Ovary (tissue), 9 donors: ENCODE results near the gene TAB2. TPM values are rescaled to one million over a fixed set of nuclear protein-coding genes. Genes with fewer than 3 reads are reported as not detected.

Source experiments
- DNase-seq, 5 donors: peaks; one replicate each; pipeline ENCODE4 v3.0.0-alpha.2; 2019 to 2020
- H3K27ac ChIP-seq, 2 donors: fragments of 200-600 bp; one replicate each; pipeline versions ENCODE4 v1.5.1 to v1.8.0; 2019 to 2022
- H3K27me3 ChIP-seq: fragments of 200-600 bp; one replicate; pipeline ENCODE4 v1.8.0; 2022
- H3K36me3 ChIP-seq: fragments of 200-600 bp; sonication (generic); one replicate; pipeline ENCODE4 v1.5.1; 2019
- H3K4me1 ChIP-seq: one replicate; pipeline ENCODE4 v1.8.1; 2013; ENCODE audit warnings: mild to moderate bottlenecking, moderate library complexity; ENCODE audit not compliant: insufficient read depth
- H3K4me3 ChIP-seq: fragments of 200-600 bp; sonication (generic); one replicate; pipeline ENCODE4 v1.5.1; 2017
- H3K9me3 ChIP-seq, 2 donors: fragments of 200-600 bp in 1 of 2; sonication (generic) in 1 of 2; one replicate each; pipeline versions ENCODE4 v1.5.1 to v1.8.1; 2013 to 2019; ENCODE audit warnings: mild to moderate bottlenecking in 1 of 2, moderate library complexity in 1 of 2
- EP300 ChIP-seq: sonication (generic); formaldehyde crosslinking; IDR thresholded peaks from one replicate; pipeline ENCODE4 v1.6.1; 2017; ENCODE audit warnings: antibody characterized with exemption
- POLR2A ChIP-seq: fragments of 450-650 bp; IDR thresholded peaks from one replicate; pipeline ENCODE4 v1.6.1; 2017; ENCODE audit warnings: antibody characterized with exemption, mild to moderate bottlenecking, moderate library complexity
- WGBS, 3 donors: extraction: QIAGEN DNeasy Blood & Tissue Kit in 1 of 3; methylation state at CpG; one replicate each; pipeline versions ENCODE4 v1.1.5 to v1.1.7; 2013 to 2017; 5-methylcytosine and 5-hydroxymethylcytosine counted together
- intact Hi-C, 4 donors: fragments of 100-400 bp; cut with DNase I; formaldehyde crosslinking; loops; one replicate each; pipeline versions ENCODE4 v1.11.0 to v1.15.1; 2022 to 2023
- polyA plus RNA-seq, 2 donors: library from polyadenylated mRNA; stranded (reverse); fragments of 200-250 nt in 1 of 2; fragments of 350-450 nt in 1 of 2; fragmentation: Illumina TruSeq in 1 of 2; extraction: RNeasy Lipid Tissue Mini Kit (QIAGEN cat#74804) in 1 of 2; gene quantifications; one replicate each; pipeline ENCODE4 v1.2.3, GENCODE V29; 2013 to 2014
- total RNA-seq, 7 donors: library from RNA; depleted of rRNA in 2 of 7; stranded (reverse); fragments of >200 nt in 2 of 7; fragmentation: NEBNext Ultra II Directional in 3 of 7; extraction: Animal tissue kit (Norgen Biotek cat#: 25700) in 3 of 7; gene quantifications; one replicate each; pipeline versions ENCODE4 v1.1.0 to v1.2.4, GENCODE V29; 2016 to 2023
- TF ChIP-seq, protein P1 (sequence below), 3 donors: fragments of 450-650 bp in 2 of 3; fragments of 200-600 bp in 1 of 3; IDR thresholded peaks; one replicate each; pipeline versions ENCODE4 v1.5.1 to v1.8.0; 2016 to 2022; ENCODE audit warnings: antibody characterized with exemption in 3 of 3, mild to moderate bottlenecking in 1 of 3
- donor health status: DM: no; HTN: no; CAD: no; lungs with moderate emphysema.
- donor health status: DM: no; HTN: no; CAD: no.
- donor health status: Bipolar disorder and iron deficiency.
- donor health status: DM: yes; HTN: yes; CAD: no.
- donor health status: DM: no; HTN: no; CAD: no.
- donor health status: DM: yes; HTN: yes; CAD: no.

TAB2 gene
- total and polyA plus RNA-seq, 9 donors, result 39.6 to 75.9 (median 62.6) TPM

DNA sequence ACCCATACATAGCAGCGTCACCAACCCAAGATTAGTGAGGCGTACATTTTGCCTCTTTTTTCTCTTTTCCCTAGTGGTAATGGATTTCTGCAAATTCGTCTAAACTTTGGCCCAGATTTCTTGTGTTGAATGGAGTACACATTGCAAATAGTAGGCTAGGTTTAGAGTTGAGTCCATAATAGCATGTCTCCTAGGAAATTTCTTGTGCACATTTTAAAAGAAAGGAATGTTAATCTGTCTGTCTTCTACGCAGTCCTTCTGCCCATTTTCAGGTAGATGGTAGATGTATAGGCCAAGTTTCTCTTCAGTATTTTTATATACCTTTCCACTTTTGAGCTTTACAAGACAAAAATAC is 15.7 kb downstream of the TAB2 start:
- WGBS, 3 donors, result 88 to 91% (median 89%) methylated on average over 4 of the region's 4 CpGs
- intact Hi-C loops, result no loop called here
- Histone ChIP-seq H3K9me3 (no peaks in the 10 kb centered on the region), H3K4me3 (no peak overlapping the region), H3K27ac (no peak overlapping the region), H3K36me3 (no peaks in the 10 kb centered on the region), H3K27me3 (no peaks in the 10 kb centered on the region), H3K4me1 (peaks cover 9% of the 10 kb centered on the region)
- TF ChIP-seq, protein P1, sequence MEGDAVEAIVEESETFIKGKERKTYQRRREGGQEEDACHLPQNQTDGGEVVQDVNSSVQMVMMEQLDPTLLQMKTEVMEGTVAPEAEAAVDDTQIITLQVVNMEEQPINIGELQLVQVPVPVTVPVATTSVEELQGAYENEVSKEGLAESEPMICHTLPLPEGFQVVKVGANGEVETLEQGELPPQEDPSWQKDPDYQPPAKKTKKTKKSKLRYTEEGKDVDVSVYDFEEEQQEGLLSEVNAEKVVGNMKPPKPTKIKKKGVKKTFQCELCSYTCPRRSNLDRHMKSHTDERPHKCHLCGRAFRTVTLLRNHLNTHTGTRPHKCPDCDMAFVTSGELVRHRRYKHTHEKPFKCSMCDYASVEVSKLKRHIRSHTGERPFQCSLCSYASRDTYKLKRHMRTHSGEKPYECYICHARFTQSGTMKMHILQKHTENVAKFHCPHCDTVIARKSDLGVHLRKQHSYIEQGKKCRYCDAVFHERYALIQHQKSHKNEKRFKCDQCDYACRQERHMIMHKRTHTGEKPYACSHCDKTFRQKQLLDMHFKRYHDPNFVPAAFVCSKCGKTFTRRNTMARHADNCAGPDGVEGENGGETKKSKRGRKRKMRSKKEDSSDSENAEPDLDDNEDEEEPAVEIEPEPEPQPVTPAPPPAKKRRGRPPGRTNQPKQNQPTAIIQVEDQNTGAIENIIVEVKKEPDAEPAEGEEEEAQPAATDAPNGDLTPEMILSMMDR (IDR thresholded peaks at IDR 0.05), result no peak
- TF ChIP-seq POLR2A (no peak), EP300 (no peak)
- DNase-seq, result no peak

DNA sequence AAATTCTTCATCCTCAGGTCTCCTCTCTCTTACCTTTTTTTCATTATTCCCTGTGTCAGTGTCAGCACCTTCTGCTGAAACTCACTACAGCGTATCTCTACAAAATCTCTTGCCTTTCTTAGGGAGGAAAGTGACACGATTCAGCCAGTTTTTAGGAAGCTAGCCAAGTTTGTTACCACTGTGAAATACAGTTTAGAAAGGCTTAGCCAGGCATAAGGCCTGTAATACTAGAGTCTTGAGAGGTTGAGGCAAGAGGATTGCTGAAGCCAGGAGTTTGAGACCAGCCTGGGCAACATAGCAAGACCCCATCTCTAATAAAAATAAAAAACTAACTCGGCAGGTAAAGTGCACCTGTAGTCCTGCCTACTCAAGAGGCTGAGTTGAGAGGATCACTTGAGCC is 16.7 kb downstream of the TAB2 start:
- Histone ChIP-seq H3K4me3 (no peak overlapping the region), H3K9me3 (no peaks in the 10 kb centered on the region), H3K27me3 (no peaks in the 10 kb centered on the region), H3K27ac (no peak overlapping the region), H3K36me3 (no peaks in the 10 kb centered on the region), H3K4me1 (peaks cover 7% of the 10 kb centered on the region)
- DNase-seq, result no peak
- intact Hi-C loops, result no loop called here
- TF ChIP-seq, protein P1 (IDR thresholded peaks at IDR 0.05), result no peak
- no peak for TF ChIP-seq POLR2A
- no peak for TF ChIP-seq EP300
- WGBS, 3 donors, result 55 to 61% (median 61%) methylated on average over 3 of the region's 3 CpGs

DNA sequence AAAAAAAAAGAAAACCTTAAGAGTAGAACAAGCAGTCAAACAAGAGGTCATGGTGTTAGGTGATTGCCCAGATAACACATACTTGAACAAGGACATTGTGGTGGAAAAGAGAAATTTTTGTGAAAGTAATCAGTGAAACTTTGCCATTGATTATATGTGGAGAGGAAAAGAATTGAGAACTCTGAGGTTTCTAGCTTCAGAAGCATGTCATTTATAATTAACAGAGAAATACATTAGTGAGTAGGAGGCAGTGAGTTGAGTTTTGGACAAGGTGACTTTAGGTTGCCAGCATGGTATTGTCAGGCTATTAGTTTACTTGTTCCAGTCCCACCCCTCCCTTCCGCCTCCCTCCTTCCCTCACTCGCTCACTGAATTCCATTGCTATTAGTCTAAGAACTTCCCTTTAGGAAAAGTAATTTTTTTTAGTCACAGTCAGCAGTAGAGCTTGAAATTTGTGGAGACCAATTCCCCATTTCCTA is 17.2 kb downstream of the TAB2 start:
- WGBS, 3 donors, result 20 to 52% (median 40%) methylated on average over 2 of the region's 2 CpGs
- H3K9me3 ChIP-seq, result no peaks in the 10 kb centered on the region
- H3K27ac ChIP-seq, result no peak overlapping the region
- no peaks in the 10 kb centered on the region for H3K27me3 ChIP-seq
- TF ChIP-seq, protein P1 (IDR thresholded peaks at IDR 0.05), result no peak
- intact Hi-C loops, result no loop called here
- DNase-seq, result no peak
- H3K4me1 ChIP-seq, result peaks cover 7% of the 10 kb centered on the region
- H3K36me3 ChIP-seq, result no peaks in the 10 kb centered on the region
- H3K4me3 ChIP-seq, result no peak overlapping the region

DNA sequence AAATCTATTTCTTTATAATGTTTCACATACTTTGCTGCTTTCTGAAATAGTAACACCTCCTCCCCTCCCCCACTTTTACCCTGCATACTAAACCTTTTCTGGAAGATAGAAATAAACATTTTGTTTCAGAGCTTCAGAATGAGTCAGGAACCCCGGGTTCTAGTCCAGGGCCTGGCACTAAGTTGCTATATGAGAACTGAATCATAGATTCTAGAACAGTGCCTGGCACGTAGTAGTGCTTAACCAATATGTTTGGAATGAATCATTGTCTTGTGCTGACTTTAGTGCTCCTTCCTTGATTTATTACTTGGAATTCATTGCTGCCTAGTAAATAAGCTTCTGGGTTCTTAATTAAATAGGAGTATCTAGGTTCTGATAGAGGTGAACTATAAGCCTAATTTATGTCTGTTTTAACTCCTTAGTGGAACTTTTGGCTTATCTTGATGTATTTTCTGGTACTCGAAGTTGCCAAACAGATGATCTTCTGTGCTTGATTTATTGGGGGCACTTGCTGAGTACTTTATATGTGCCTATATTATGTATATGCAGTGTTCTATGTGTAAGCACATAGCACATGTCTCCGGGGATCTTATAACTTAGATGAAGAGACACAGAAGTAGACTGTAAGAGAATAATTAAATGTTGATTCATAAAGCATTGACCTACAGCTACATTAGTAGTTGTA is 18.6 kb downstream of the TAB2 start:
- no peak for TF ChIP-seq EP300
- no peak for TF ChIP-seq POLR2A
- TF ChIP-seq, protein P1 (IDR thresholded peaks at IDR 0.05), result no peak
- H3K4me1 ChIP-seq, result peaks cover 7% of the 10 kb centered on the region
- 63 to 66% (median 66%) methylated on average over 4 of the region's 4 CpGs for WGBS, 3 donors
- H3K36me3 ChIP-seq, result no peaks in the 10 kb centered on the region
- H3K27me3 ChIP-seq, result no peaks in the 10 kb centered on the region
- intact Hi-C loops, result no loop called here
- H3K9me3 ChIP-seq, result no peaks in the 10 kb centered on the region
- no peak for DNase-seq
- no peak overlapping the region for H3K27ac ChIP-seq
- no peak overlapping the region for H3K4me3 ChIP-seq

DNA sequence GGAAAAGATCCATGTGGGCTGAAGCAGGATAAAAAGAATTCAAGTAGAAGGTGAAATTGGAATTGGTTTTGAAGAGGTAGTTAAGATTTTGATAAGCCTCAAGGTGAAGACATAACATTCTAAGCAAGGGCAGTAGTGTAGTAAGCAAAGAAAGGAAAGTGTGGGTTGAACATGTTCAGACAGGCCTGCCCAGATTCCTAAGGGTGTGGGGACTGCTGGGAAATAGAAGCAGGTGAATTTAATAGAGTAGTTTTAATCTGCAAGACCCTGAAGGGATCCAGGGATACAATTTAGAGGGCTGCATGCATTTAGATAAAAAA is 19.1 kb downstream of the TAB2 start:
- H3K27ac ChIP-seq, result no peak overlapping the region
- H3K9me3 ChIP-seq, result no peaks in the 10 kb centered on the region
- intact Hi-C loops, result no loop called here
- no peaks in the 10 kb centered on the region for H3K27me3 ChIP-seq
- no peak overlapping the region for H3K4me3 ChIP-seq
- H3K36me3 ChIP-seq, result no peaks in the 10 kb centered on the region
- DNase-seq, result no peak
- TF ChIP-seq EP300, result no peak
- TF ChIP-seq POLR2A, result no peak
- TF ChIP-seq, protein P1 (IDR thresholded peaks at IDR 0.05), result no peak
- H3K4me1 ChIP-seq, result peaks cover 7% of the 10 kb centered on the region
